HG02973 (cell line): ENCODE results near the gene AGRP.
A peak's percentile ranks its signal among the peaks of the same experiment; 100 is the strongest.
"Not testable (repeated sequence)": the region's sequence is repeated elsewhere in the genome, so short reads cannot be mapped to it uniquely, and the experiment has no call there.

ENCODE experiments used
- ATAC-seq: cut with Tn5 transposase; IDR thresholded peaks from one replicate; pipeline ENCODE4 v1.9.1; 2021; ENCODE audit warnings: moderate library complexity; ENCODE audit not compliant: unreplicated experiment

AGRP gene, protein sequence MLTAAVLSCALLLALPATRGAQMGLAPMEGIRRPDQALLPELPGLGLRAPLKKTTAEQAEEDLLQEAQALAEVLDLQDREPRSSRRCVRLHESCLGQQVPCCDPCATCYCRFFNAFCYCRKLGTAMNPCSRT

DNA sequence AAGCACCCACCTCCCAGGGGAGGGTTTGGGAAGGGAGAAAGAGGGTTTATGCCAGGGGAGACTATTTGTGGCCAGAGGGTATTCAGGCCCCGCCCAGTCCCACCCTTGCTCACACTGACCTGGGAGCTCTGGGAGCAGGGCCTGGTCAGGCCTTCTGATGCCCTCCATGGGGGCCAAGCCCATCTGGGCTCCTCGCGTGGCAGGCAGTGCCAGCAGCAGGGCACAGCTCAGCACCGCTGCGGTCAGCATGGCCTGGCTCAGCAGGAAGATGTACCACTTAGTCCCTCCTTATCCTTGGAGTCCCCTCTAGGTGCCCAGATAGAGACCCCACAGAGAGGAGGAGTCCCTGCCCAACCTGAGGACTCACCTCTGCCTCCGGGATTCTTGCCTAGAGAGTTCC is at the start of gene AGRP:
Gene AGRP, minus strand, starts transcription at position 398 of the 400 bp plus-strand sequence. Its CDS starts 149 bp downstream, at position 249.
- ATAC-seq, result no peak

DNA sequence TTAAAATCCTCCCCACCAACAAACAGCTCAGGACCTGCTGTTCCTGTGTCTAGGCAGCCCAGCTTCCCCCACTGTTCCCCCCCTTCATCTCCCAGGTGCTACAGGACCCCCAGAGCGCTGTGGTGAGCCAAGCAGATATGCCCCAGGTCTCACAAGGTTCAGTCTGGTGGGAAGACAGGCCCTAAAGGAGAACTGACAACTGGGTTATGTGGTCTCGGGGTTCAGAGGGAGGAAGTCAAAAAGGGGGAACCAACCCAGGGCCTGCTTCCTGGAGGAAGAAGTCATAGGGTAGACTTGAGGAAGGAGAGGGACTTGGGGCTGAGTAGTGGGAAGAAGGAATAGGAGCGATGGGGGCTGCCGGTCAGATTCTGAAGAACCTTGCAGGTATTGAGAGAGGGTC is 47.9 kb upstream of the AGRP start:
- ATAC-seq, result no peak

DNA sequence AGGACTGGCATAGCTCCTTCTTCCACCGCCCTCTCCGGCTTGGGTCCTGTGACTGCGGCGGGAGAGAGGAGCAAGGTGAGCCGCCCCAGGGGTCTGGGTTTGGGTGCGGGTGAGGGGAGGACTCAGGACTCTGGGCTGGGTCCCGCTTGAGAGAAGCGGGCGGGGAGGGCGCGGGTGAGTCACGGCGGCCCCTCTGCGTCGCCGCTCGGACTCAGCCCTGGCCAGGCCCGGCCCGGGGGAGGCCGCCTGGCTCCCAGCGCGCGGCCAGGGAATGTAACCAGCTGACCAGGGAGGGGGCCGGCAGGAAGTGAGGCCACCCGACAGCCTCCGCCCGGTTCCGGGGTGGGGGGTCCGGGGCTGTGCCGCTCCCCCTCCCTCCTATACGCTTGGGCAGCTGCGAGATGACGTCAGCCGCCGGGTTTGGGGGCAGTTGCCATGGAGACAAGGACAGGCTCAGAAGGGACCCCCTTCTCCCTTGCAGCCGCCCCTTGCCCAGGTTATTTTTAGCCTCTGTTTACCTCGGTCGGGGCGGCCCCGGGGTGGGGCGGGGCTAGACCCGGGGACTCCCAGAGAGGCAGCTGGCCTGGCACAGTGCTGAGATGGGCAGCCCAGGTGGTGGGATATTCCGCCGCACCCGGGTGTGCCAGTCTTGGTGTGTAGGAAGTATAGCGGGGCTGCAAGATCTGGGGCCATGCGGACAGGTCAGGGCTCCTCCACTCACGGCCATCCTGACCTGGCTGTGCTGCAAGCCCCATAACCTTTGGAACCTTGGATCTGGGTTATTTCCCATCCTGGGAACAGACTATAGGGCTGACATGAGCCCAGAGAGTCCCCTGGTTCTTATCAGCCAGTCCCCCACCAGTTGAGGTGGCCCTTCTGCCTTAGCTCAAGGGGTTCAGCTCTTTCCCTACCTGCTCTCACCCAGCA is 46.9 kb upstream of the AGRP start:
- no peak for ATAC-seq

DNA sequence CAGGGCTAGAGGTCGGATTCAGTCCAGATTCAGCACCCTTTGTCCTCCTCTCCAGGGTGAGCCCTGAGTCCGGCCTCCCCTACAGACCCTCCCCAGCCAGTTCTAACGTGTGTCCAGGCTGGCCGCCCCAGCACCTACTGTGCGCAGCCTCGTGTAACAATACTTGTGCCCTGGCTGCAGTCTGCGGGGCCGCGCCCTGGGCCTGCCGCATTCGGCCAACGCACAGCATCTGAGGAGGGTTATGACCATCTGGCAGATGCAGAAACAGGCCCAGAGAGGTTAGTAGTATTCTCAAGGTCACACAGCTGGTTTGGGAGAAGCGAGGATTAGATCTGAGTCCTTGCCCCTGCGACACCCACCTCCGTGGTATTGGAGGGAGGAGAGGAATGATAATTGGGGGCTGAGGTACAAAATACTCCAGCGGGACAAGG is 46.2 kb upstream of the AGRP start:
- ATAC-seq, result no peak

DNA sequence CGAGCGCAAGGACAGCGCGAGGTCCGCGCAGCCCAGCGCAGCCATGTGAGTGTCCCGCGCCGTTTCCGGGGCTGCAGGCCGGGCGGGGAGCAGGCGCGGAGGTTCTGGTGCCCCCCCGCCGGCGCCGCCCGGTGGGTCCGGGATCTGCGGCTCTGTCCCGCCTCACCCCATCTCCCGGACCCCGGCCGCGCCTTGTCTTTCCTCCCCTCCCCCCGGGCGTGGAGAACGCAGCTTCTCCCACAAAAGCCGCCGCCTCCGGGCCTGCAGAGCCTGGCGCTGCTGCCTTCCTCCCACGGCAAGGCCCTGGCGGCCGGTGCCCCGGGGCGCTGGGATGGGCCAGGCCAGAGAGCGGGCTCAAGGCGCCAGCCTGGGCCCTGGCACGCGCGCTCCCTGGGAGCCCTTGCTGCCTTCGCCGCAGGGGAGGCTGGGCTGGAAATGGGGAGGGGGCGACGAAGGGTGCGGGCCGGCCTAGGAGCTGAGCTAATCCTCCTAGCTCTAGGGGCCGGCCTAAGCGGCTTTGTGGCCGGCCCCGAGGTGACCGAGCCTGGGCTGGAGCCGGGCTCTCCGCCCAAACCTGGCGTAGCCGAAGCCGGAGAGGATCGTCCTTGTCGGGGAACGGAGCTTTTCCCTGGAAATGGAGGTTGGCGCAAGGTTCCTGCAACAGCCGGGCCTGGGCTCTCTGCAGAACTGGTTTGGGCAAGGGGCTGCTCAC is 45.7 kb upstream of the AGRP start:
- ATAC-seq, result no peak

DNA sequence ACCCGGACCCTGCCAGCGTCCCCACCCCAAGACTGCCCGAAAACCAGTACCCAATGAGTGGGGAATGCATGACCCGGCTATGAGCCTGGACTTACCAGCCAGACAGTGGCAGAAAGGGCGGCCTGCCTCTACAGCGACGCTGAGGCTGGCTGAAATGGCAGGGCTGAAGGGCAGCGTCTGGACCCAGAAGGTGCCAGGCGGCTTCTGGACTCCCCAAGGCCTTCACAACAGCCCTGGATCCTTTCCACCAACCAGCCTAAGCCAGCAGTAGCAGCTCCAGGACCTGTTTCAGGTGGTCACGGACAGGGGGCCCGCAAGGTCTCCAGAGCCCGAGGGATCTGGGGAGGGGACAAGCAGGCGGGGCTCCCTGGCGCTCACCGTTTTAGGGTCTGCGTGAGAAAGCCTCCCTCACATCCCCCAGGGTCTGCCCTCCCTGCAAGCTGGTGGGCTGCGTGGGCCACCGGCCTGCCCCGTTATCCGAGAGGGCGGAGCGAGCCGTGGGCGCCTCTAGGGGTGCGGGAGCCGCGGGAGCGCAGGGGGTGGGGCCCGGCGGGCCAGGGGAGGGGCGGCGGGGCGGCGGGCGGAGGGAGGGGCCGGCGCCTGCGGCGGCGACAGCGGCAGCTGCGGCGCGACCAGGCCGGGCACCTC is 45.0 kb upstream of the AGRP start, which contains the start of gene RIPOR1:
Gene RIPOR1, plus strand, starts transcription at position 608 of the 648 bp plus-strand sequence. CDS start 9,618 bp downstream, outside the sequence.
- ATAC-seq, result no peak

DNA sequence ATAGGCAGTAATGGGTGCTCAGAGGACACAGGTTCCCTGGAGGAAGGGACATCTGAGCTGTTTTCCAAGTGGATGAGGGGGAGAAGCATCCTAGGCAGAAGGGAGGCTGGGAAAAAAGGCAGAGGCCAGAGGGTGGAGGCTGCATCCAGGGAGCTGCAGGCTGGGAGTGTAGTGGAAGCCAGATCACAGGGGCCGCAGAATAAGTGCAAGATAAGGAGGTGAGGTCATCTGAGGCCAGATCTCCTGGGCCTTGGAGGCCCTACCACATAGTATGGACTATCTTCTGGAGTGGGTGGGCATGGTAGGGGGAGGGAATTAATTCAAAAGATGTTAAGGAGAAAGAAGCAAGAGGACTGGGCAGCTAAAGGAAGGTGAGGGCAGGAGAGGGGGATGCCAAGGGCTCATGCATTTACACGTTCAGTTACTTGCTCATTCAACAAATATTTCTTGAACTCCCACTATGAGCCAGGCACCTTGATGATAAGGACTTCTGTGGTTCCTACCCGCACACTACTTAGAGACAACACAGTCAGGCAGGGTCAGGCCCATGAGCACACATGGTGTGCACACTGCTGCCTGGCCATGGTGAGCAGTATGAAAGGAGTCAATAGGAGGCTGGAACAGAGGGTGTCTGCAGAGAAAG is 42.9 kb upstream of the AGRP start:
- no peak for ATAC-seq

DNA sequence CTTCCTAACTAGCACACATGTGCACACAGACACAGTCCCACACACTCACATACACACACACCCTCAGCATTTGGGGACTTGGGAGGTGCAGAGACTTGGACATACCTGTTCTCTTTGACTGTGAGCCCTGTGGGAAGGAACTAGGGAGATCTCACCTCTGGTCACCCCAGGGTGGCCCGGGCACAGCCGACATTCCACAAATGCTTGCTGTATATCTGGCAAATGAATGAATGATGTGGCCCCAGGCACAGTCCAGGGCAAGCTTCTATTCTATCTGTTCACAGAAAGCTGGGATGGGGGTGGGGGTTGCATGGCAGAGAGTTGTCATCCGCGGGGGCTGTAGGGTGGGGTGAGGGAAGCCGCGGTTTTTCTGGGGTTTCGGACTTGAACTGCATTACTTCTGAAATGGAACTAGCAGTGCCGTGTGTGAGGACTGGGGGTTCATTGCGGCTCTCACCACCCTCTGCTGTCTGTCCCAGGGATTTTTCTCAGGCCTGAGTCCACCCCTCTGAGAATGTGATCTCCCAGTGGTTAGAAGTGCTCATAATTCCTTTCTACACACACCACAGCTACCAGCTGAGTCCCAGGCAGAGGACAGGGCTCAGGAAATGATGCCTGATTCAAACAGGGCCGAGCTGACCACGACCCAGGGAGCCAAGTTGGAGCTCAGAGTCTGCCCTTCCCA is 42.0 kb upstream of the AGRP start:
- ATAC-seq, result no peak

DNA sequence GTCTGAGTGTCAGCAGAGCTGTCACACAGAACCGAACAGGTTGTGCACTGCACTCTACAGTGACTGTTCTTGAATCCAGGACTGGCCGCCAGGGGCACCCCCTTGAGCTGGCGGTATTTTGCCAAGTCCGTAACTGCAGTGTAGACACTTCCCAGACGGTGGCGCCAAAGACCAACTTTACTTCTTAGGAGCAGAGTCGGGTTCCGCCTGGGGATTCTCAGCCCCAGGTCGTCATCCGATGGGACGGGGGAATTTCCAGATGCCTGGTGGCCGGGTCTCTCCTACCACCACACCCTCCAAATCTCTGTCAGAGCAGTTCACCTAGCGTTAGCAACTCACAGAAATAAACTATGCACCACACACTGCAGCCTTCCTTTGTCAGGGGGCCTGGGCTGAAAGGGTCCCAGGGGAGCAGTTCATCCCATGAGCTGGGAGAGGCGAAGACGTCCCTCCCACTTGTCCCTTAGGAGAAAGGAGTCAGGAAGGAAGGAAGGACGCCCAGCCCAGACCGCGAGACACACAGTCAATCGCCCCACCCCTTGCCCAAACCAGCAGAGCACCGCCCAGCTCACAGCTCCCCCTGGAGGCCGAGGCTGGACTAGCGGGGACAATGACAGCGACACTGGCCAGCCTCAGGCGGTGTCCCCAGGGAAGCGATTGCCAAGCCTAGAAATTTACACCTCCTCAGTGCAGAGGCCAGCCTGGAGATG is 37.9 kb upstream of the AGRP start:
- peak; percentile 65 for ATAC-seq

DNA sequence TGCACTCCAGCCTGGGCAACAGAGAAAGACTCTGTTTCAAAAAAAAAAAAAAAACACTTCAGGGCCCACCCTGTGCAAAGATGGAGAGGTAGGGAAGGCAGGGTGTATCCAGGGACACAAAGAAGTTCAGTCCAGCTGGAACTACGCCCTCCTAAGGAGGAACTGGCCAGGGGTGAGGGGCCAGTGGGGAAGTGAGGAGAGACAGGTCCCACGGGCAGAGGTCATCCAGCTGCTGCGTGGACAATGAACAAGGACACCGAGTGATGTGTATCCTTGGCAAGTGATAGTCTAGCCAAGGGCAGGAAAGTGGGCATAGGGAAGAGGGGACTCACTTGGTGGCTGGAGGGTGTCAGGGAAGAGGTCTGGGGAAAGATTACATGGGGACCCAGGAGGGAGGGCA is 35.9 kb upstream of the AGRP start:
- ATAC-seq, result no peak

DNA sequence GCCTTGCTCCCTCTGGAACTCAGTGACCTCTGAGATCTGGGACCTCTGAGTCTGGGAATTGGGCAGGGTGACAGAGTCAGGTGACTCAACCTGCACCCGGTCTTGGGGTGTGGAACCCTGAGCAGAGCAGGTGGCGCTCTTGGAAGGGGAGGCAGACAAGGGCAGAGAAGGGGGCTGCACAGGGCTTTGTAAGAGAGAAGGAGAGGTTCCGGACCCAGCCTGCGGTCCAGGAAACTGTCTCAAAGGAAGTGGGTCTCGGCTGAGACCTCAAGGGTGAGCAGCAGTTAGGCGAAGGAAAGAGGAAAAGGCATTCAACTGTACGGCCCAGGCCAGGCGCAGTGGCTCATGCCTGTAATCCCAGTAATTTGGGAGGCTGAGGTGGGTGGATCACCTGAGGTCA is 35.3 kb upstream of the AGRP start:
- no peak for ATAC-seq

DNA sequence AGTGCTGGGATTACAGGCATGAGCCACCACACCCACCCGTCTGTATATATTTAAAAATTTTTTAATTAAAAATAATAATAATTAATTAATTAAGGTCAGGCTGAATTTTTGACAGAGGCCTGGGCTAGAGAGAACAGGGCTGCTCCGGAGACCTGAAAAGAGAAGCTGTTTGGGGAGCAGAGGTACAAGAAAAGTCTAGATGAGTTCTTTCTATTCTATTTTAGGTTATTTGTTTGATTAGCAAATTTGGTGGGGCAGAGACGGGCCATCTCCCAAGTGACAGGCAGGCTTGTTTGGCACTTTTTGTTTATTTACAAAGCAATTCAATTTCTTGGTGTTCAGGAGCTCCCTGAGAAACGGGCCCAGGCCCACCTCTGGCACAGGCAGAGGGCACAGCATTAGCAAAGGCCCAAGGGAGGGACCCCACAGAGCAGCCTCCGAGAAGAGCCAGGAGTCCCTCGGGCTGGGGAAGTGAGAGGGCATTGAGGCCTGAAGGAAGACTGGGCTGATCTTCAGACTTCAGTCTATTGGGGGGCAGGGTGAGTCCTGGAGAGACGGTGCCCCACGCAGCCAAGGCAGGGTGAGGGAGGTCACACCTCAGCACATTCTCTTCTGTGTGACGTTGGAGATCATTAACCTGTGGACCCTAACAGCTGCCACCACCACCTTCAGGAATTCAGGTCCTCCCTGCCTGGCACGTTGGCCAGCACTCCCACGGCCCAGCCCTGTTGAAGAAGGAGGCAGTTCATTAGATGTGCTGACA is 34.5 kb upstream of the AGRP start:
- ATAC-seq, result no peak

DNA sequence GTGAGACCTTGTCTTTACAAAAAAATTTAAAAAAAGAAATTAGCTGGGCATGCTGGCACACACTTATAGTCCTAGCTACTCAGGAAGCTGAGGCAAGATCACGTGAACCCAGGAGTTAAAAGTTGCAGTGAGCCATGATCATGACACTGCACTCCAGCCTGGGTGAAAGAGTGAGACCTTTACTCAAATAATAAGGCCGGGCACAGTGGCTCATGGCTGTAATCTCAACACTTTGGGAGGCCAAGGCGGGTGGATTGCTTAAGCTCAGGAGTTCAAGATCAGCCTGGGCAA is 33.8 kb upstream of the AGRP start:
- no peak for ATAC-seq

DNA sequence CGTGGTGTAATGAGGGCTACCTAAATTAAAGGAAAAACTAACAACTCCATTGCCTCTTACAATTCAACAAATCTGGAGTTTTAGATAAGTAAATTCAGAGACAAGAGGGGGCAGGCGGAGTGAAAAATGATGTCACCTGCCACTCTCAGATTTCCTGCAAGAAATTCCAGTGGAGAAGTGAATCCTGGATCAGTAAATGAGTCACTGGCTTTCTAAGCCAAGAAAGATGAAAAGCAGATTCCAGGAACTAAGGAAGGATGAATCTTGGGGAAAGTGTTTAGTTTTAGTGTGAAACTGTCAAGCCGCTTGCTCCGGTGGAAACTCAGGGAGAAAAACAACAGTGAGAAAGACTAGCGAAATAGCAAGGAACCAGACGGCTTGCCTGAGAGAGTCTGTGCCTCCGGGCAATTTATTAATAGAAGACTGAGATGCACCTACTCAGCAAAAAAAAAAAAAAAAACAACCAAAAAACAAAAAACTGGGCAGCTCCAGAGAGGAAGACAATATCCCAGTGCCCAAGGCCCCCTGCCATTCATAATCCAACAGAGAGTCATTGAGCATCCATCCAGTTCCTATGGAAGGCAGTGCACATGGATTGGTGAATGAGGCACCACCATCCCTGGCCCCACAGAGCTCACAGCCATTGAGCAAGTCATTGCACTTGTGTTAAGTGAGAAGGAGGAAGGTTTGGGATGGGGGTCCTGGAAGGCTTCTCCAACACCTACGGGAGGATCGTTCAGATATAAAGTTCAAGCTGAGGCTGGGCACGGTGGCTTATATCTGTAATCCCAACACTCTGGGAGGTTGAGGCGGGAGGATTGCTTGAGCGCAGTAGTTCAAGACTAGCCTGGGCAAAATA is 33.2 kb upstream of the AGRP start:
- no peak for ATAC-seq

DNA sequence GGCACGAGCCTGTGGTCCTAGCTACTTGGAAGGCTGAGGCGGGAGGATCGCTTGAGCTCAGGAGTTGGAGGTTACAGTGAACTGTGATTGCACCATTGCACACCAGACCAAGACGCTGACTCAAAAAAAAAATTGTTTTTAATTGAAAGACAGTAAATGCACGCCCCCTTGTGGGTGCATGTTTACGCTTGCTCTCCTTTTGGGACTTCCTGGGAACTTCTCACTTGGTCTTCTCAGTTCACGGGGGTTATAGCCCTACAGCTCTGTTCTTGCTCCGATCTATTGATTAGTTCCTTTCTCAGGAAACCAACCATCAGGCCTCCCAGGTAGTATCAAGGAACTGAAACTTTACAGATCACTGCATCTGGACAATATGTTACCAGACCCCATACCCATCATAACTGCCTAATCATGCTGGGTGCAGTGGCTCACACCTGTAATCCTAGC is 31.1 kb upstream of the AGRP start:
- peak; percentile 38 for ATAC-seq

DNA sequence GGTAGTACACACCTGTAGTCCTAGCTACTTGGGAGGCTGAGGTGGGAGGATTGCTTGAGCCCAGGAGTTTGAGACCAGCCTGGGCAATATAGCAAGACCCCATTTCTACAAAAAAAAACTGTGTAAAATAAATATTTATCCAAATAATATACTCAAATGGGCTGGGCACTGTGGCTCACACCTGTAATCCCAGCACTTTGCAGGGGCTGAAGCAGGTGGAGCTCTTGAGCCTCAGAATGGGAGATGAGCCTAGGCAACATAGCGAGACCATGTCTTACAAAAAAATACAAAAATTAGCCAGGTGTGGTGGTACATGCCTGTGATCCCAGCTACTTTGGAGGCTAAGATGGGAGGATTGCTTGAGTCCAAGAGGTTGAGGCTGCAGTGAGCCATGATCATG is 30.5 kb upstream of the AGRP start:
- ATAC-seq, result not testable (repeated sequence)

DNA sequence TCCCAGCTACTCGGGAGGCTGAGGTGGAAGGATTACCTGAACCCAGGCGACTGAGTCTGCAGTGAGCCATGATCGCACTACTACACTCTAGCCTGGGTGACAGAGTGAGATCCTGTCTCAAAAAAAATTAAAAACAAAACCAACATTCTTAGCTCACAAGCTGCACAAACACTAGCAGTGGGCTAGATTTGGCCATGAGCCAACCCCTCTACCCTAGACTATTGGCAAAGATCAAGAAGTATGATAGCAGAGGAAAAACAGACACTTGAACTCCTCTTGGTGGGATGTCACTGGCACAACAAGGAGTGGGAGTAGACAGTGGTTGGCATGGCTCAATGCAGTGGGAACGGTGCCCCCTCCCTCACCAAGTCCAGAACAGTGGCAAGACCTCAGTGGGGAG is 25.7 kb upstream of the AGRP start:
- ATAC-seq, result no peak

DNA sequence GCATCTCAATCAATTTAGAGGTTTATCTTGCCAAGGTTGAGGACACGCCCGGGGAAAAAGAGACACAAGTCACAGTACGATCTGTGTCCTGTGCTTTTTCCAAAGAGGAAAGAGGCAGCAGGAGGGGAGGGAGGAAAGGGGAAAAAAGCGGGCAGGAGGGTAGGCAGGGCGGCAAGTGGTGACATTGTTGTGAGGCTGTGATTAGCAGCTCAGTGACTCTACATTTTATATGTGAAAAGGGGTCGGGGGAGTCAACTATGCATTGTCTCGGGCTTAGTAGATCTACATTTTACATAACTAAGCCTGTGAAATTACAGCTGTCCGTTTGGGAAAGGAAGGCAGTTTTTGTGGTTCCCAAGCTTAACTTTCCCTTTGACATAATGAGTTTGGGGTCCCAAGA is 23.1 kb upstream of the AGRP start:
- ATAC-seq, result no peak
